ENCODE measurements around the gene TRPC4. TPM values are rescaled to one million over a fixed set of nuclear protein-coding genes. Genes with fewer than 3 reads are reported as not detected.

The TRPC4 gene
- polyA plus RNA-seq, 3 donors, result not detected

DNA sequence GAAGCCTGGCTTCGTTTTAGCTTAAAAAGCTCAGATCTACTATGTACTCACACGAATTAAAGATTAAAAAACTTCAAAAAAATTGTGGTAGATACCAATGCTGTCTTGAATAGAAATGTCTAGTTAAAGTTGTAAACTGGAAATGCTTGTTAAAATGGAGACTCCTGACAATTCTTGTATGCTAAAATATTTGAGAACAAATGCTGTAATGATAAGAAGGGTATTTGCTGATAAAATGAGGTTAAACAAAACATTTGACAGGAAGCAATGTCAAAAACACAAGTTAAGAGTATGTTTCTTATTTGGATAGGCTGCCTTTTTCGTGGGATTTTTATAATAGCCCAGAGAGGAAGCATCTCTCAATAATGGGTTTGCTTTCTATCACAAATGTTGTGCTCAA lies 223.0 kb downstream of the TRPC4 start:
- Mint-ChIP-seq H3K4me3 (no peak overlapping the region), H3K27ac (no peak overlapping the region), H3K36me3 (no peaks in the 10 kb centered on the region), H3K4me1 (no peaks in the 10 kb centered on the region), H3K27me3 (ENCODE audit: low read depth in 3 of 3) (peaks cover 0 to 5% (median 0%) of the 10 kb centered on the region in 3 donors), H3K9me3 (peaks cover 0 to 10% (median 2%) of the 10 kb centered on the region in 7 donors)
- no peaks in the 10 kb centered on the region for H4K20me1 ChIP-seq (ENCODE audit: insufficient read depth, low read length)
- no CpG with 5 or more reads among the region's 3 CpGs for WGBS (ENCODE audit: insufficient coverage)
- intact Hi-C loops (cut with micrococcal nuclease), result no loop called here
- no peak overlapping the region for H3K27ac ChIP-seq (ENCODE audit: low read depth in 1 of 2, low read length in 2 of 2)
- no peak overlapping the region for H3K4me2 ChIP-seq (replicated peaks; ENCODE audit: extremely low read depth, low read length, poor library complexity, severe bottlenecking)
- H3K4me3 ChIP-seq (replicated peaks in 1 of 3; ENCODE audit: low read depth in 2 of 3, low read length in 3 of 3), result no peak overlapping the region
- H3K79me2 ChIP-seq (ENCODE audit: insufficient read depth, low read length), result no peaks in the 10 kb centered on the region
- no peak overlapping the region for H3K9ac ChIP-seq (ENCODE audit: insufficient read depth, low read length, poor library complexity, severe bottlenecking)
- TF ChIP-seq, protein P1, sequence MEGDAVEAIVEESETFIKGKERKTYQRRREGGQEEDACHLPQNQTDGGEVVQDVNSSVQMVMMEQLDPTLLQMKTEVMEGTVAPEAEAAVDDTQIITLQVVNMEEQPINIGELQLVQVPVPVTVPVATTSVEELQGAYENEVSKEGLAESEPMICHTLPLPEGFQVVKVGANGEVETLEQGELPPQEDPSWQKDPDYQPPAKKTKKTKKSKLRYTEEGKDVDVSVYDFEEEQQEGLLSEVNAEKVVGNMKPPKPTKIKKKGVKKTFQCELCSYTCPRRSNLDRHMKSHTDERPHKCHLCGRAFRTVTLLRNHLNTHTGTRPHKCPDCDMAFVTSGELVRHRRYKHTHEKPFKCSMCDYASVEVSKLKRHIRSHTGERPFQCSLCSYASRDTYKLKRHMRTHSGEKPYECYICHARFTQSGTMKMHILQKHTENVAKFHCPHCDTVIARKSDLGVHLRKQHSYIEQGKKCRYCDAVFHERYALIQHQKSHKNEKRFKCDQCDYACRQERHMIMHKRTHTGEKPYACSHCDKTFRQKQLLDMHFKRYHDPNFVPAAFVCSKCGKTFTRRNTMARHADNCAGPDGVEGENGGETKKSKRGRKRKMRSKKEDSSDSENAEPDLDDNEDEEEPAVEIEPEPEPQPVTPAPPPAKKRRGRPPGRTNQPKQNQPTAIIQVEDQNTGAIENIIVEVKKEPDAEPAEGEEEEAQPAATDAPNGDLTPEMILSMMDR (IDR thresholded peaks at IDR 0.05), result no peak
- H3K9me3 ChIP-seq (replicated peaks in 1 of 2; ENCODE audit: control insufficient read depth in 1 of 2, insufficient read depth in 1 of 2, low read length in 2 of 2), result no peaks in the 10 kb centered on the region
- H2AFZ ChIP-seq (ENCODE audit: insufficient read depth, low read depth, low read length, poor library complexity, severe bottlenecking), result no peak overlapping the region
- H3K4me1 ChIP-seq (ENCODE audit: control insufficient read depth in 1 of 2, insufficient read depth in 2 of 2, low read length in 2 of 2), result no peaks in the 10 kb centered on the region
- DNase-seq, result no peak
- H3K27me3 ChIP-seq (ENCODE audit: control insufficient read depth in 2 of 2, insufficient read depth in 2 of 2, low read length in 2 of 2), result no peaks in the 10 kb centered on the region
- H3K36me3 ChIP-seq (replicated peaks in 1 of 2; ENCODE audit: control insufficient read depth in 1 of 2, insufficient read depth in 2 of 2, low read length in 2 of 2), result no peaks in the 10 kb centered on the region

DNA sequence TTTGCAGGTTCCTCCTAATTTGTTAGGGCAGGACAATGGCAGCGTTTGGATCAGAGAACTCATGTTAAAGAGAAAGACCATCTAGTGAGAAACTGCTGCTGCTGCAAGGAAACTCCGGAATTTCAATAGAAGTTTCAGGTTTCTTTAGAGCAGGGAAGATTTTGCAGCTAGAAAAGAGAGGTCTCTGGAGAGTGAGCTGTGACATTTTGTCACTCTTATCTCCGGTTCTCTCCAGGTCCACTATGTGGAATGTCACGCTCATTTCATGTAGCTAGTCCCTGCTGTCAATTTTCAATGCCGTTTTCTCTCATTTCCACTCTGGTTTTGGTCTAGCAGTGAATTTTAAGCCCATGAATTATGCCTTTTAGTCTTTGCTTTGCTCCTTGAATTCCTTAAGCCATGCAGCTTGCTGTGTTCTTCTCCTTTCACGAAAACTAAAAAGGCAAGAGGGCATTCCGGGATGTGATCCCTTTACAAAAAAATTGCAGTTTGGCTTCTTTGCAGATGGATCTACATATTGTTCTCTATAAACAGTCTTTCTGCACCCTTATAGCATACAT lies 224.3 kb downstream of the TRPC4 start:
- Histone ChIP-seq H3K9ac (ENCODE audit: insufficient read depth, low read length, poor library complexity, severe bottlenecking) (no peak overlapping the region), H3K4me3 (replicated peaks in 1 of 3; ENCODE audit: low read depth in 2 of 3, low read length in 3 of 3) (no peak overlapping the region), H3K27ac (ENCODE audit: low read depth in 1 of 2, low read length in 2 of 2) (no peak overlapping the region), H3K79me2 (ENCODE audit: insufficient read depth, low read length) (no peaks in the 10 kb centered on the region), H2AFZ (ENCODE audit: insufficient read depth, low read depth, low read length, poor library complexity, severe bottlenecking) (no peak overlapping the region), H3K4me1 (ENCODE audit: control insufficient read depth in 1 of 2, insufficient read depth in 2 of 2, low read length in 2 of 2) (no peaks in the 10 kb centered on the region), H3K9me3 (replicated peaks in 1 of 2; ENCODE audit: control insufficient read depth in 1 of 2, insufficient read depth in 1 of 2, low read length in 2 of 2) (no peaks in the 10 kb centered on the region), H4K20me1 (ENCODE audit: insufficient read depth, low read length) (no peaks in the 10 kb centered on the region), H3K36me3 (replicated peaks in 1 of 2; ENCODE audit: control insufficient read depth in 1 of 2, insufficient read depth in 2 of 2, low read length in 2 of 2) (no peaks in the 10 kb centered on the region), H3K27me3 (ENCODE audit: control insufficient read depth in 2 of 2, insufficient read depth in 2 of 2, low read length in 2 of 2) (no peaks in the 10 kb centered on the region), H3K4me2 (replicated peaks; ENCODE audit: extremely low read depth, low read length, poor library complexity, severe bottlenecking) (no peak overlapping the region)
- no peak for DNase-seq
- Mint-ChIP-seq H3K36me3 (no peaks in the 10 kb centered on the region), H3K4me1 (no peaks in the 10 kb centered on the region), H3K4me3 (no peak overlapping the region), H3K27me3 (ENCODE audit: low read depth in 3 of 3) (peaks cover 0 to 5% (median 0%) of the 10 kb centered on the region in 3 donors), H3K27ac (no peak overlapping the region), H3K9me3 (peaks cover 0 to 10% (median 2%) of the 10 kb centered on the region in 7 donors)
- WGBS (ENCODE audit: insufficient coverage), result 47% methylated on average over 7 of the region's 7 CpGs
- TF ChIP-seq, protein P1 (IDR thresholded peaks at IDR 0.05), result no peak
- intact Hi-C loops (cut with micrococcal nuclease), result no loop called here

Measured in CD14-positive monocyte (primary cell).